HG03095 (cell line): ENCODE results near the gene LAMTOR4.
A peak's percentile ranks its signal among the peaks of the same experiment; 100 is the strongest.
"Not testable (repeated sequence)": the region's sequence is repeated elsewhere in the genome, so short reads cannot be mapped to it uniquely, and the experiment has no call there.

Experiments used
- ATAC-seq: cut with Tn5 transposase; IDR thresholded peaks from one replicate; pipeline ENCODE4 v1.9.1; 2021; ENCODE audit warnings: moderate library complexity; ENCODE audit not compliant: unreplicated experiment

Gene LAMTOR4

GRCh38 chr7:100122067-100122466 lies 26.7 kb upstream of the LAMTOR4 start:
- no peak for ATAC-seq

DNA sequence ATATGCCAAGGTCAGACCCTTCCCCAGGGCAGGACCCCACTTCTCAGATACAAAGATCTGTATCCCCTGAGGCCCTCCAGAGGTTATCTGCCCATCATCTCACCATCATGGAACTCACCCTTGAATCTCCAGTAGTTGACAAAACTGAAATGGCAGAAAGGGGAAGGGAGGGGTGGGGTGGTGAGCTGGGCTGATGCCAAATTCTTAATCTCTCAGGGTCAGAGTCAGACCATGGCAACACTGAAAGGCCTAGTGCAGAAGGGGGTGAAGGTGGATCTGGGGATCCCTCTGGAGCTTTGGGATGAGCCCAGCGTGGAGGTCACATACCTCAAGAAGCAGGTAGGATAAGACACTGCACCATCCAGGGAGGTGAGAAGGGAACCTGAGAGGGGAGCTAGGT lies 26.1 kb upstream of the LAMTOR4 start:
- no peak for ATAC-seq

DNA sequence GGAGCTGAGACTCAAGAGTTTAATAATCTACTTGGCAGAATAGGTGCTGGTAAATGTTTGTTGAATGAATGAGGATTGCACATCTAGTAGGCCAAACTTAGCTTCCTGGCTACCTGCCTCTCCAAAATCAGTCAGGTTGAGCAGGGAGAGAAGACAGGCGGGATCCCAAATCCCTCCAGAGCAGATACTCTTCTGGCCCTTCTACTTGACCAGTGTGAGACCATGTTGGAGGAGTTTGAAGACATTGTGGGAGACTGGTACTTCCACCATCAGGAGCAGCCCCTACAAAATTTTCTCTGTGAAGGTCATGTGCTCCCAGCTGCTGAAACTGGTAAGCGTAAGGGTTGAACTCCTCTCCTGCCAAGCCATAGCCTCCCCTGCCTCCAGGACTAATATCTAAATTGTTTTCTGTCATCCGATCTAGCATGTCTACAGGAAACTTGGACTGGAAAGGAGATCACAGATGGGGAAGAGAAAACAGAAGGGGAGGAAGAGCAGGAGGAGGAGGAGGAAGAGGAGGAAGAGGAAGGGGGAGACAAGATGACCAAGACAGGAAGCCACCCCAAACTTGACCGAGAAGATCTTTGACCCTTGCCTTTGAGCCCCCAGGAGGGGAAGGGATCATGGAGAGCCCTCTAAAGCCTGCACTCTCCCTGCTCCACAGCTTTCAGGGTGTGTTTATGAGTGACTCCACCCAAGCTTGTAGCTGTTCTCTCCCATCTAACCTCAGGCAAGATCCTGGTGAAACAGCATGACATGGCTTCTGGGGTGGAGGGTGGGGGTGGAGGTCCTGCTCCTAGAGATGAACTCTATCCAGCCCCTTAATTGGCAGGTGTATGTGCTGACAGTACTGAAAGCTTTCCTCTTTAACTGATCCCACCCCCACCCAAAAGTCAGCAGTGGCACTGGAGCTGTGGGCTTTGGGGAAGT lies 24.2 kb upstream of the LAMTOR4 start:
- ATAC-seq, result no peak

- peak; percentile 13 for ATAC-seq
Measured at GRCh38 chr7:100126239-100126930, 22.3 kb upstream of the LAMTOR4 start.

DNA sequence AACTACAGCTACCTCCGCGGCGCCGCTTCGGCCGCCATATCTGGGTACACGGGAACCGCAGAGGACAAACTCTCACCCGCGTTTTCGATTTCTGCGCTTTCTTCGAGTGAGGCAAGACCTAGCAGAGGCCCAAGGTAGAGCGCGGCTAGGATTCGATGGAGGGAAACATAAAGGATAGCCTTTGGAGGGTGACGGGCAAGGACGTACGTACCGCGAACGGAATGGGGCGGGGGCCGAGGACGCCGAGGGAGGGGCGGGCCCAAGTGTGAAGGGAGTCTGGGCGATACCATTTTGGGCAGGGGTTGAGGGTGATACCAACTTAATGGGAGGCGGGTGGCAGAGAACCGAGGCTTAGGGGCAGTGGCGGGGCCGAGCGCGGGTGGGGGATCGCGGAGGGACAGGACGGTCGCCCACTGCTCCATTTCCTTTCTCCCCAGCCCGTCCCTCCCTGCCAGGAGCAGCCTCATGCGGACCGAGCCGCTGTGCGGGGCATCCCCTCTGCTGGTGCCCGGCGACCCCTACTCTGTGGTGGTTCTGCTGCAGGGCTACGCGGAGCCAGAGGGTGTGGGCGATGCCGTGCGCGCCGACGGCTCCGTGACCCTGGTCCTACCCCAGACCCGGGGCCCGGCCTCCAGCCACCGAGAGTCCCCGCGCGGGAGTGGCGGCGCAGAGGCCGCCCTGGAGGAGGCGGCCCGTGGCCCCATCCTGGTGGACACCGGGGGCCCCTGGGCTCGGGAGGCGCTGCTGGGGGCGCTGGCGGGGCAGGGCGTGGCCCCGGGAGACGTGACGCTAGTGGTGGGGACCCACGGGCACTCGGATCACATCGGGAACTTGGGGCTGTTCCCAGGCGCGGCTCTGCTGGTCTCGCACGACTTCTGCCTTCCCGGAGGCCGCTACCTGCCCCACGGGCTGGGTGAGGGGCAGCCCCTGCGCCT lies 21.5 kb upstream of the LAMTOR4 start, which contains the start of gene MBLAC1:
TSS of gene MBLAC1 (plus strand) at position 37 of the 935 bp plus-strand sequence. CDS start at position 466, 429 bp downstream.
- ATAC-seq, result peak; percentile 57

GRCh38 chr7:100127866-100128636 lies 20.7 kb upstream of the LAMTOR4 start:
- no peak for ATAC-seq

DNA sequence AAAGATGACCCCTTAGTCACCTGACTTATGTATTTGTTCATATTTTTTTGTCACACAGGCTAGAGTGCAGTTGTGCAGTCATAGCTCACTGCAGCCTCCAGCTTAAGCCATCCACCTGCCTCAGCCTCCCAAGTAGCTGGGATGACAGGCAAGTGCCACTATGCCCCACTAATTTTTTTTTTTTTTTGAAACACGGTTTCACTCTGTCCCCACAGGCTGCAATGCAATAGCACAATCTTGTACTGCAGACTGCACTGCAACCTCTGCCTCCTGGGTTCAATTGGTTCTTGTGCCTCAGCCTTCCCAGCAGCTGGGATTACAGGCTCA lies 20.1 kb upstream of the LAMTOR4 start:
- no peak for ATAC-seq

DNA sequence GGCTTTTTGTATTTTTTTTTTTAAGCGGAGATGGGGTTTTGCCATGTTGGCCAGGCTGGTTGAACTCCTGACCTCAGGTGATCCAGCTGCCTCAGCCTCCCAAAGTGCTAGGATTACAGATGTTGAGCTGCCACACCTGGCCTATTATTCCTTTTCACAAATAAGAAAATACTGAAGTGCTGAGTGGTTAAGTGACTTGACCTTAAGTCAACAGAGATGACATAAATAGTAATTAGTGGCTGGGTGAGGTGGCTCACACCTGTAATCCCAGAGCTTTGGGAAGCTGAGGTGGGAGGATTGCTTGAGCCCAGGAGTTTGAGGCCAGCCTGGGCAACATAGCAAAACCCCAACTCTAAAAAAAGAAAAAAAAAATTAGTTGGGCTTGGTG lies 18.5 kb upstream of the LAMTOR4 start:
- not testable (repeated sequence) for ATAC-seq

GRCh38 chr7:100130608-100131453 lies 17.9 kb upstream of the LAMTOR4 start:
- no peak for ATAC-seq

GRCh38 chr7:100132126-100132525 lies 16.6 kb upstream of the LAMTOR4 start:
- ATAC-seq, result no peak

GRCh38 chr7:100132697-100133151 lies 16.0 kb upstream of the LAMTOR4 start:
- ATAC-seq, result peak; percentile 62

DNA sequence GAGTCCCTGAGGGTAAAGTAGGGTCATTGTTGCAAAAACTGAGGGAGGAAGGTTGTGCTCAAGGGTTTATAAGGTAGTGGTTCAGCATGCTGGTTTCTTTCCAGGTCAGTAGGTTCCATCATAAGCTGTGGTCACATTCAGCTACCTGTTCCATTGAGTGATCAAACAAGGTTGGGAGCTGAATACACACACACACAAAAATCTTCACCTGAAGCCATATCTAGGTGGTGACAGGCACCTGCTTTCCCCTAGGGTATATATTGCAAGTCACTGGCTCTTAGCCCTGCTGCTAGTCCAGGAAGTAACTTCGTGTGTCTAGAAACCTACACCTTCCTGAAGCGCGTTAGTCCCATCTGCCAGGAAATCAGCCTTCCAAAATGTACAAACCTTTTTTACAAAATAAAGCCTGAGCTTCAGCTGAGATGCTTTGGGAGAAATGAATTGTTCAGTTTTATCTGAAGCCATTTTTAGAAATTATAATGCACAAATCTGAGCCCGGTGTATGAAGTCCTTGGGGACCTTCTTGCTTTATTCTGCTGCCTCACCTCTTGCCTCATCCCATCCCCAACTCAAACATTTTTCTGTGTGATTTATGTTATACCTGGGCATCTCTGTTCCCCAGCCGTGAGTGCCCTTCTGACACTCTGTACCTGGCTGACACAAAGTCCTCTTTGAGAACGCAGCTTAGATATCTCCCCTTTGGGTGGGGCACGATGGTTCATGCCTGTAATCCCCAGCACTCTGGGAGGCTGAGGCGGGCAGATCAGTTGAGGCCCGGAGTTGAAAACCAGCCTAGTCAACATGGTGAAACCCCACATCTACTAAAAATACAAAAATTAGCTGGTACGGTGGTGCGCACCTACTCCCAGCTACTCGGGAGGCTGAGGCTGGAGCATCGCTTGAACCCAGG lies 10.6 kb upstream of the LAMTOR4 start:
- ATAC-seq, result no peak

GRCh38 chr7:100141555-100141949 lies 7.2 kb upstream of the LAMTOR4 start:
- no peak for ATAC-seq

GRCh38 chr7:100142461-100142860 lies 6.3 kb upstream of the LAMTOR4 start:
- ATAC-seq, result no peak

DNA sequence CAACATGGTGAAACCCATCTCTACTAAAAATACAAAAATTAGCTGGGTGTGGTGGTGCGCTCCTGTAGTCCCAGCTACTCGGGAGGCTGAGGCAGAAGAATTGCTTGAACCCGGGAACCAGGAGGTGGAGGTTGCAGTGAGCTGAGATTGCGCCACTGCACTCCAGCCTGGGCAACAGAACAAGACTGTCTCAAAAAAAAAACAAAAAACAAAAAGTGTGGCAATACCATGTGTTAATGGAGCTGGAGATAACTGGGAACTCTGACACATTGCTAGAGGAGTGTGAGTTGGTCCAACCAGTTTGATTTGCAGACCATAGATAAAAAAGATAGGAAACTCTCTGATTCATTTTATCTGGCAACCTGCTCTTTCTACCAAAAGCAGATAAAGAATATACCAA lies 2.4 kb upstream of the LAMTOR4 start:
- ATAC-seq, result not testable (repeated sequence)

DNA sequence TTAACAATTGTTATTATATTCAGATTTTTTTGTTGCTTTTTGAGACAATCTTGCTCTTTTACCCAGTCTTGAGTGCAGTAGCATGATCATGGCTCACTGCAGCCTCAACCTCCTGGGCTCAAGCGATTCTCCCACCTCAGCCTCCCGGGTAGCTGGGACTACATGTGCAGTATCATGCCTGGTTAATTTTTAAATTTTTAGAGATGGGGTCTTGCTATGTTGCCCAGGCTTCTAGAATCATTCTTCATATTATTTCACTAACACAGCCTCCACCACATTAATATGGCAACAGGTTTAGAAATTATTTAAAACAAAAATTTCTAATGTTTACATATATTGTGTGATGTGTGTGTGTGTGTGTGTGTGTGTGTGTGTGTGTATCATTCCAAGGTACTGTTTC lies 1.4 kb upstream of the LAMTOR4 start:
- no peak for ATAC-seq

GRCh38 chr7:100148225-100148558 lies 526 bp upstream of the LAMTOR4 start:
- ATAC-seq, result no peak

DNA sequence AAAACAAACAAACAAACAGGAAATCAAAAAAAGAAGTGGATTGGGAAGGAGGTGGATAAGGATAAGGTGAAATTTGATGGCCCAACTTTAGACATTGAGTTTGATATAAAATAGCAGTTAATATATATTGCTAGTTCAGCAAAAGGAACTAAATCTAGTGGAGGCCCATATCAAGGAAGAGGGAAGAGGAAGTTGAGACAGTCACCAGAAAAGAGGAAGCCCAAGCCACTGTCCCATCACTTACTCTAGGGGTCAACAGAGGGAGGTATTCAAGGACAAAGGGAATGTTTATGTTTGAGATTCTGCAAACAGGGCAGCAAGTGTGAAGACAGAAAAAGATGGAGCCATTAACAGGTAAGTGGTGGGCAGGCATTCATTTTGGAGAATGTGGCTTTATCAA lies 3.7 kb downstream of the LAMTOR4 start:
- no peak for ATAC-seq
